GM12892 (cell line): ENCODE data around the gene PTRH1.

Source experiments
- DNase-seq: peaks from one replicate; pipeline ENCODE4 v3.0.0; 2011; ENCODE audit not compliant: insufficient read length
- FAIRE-seq: peaks from 2 replicates; lab custom pipeline; 2011; peaks lifted over from hg19 to GRCh38; lab: Jason Lieb, UNC
- POLR2A ChIP-seq: IDR thresholded peaks from 2 replicates; pipeline ENCODE4 v1.6.1; 2011; ENCODE audit warnings: low read depth, low read length, control low read depth
- POLR2AphosphoS5 ChIP-seq: IDR thresholded peaks from 2 replicates; pipeline ENCODE4 v1.6.1; 2011; ENCODE audit warnings: low read depth, low read length, control low read depth
- TAF1 ChIP-seq: IDR thresholded peaks from 2 replicates; pipeline ENCODE4 v1.6.1; 2011; ENCODE audit warnings: low read depth, mild to moderate bottlenecking, control low read depth, low read length, borderline replicate concordance

PTRH1 gene

DNA sequence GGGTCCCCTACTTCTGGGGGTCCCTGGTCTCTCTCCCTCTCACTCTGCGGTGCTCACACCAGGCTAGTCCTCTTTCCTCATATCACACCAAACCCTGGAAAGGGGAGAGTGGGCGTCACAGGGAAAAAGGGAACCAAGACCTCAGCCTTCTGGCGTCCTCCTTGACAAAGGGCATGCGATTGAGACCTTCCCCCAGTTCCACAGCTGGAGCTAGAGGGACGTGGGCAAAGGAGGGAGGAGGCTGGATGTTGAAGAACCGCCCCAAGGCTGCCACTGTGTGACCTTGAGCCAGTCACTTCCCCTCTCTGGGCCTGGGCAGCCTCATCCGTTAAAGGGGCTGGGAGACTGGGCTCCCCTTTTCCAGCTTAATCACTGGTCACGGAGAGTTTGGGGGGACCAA, 38.2 kb upstream of the PTRH1 start:
- DNase-seq (no peak), FAIRE-seq (no peak)
- no peak for TF ChIP-seq TAF1
- TF ChIP-seq POLR2AphosphoS5, result no peak

DNA sequence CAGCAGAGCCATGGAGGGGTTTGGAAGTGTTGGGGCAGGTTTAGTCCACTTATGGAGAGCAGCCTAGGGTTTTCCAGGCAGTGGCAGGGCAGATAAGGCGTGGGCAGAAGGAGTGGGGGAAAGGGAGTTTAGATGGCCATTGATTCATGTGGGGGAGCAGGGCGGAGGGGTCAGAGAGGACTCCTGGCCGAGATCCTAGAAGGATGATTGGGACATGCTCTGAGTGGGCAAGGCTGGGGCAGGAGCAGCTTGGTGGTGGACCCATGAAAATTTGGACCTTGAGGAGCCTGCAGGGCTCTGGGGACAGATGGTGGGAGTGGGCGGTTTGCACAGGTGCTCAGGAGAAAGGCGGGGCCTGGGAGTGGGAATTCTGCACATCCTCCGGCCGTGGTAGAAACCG, 37.7 kb upstream of the PTRH1 start:
- TF ChIP-seq TAF1 (no peak), POLR2A (no peak), POLR2AphosphoS5 (no peak)
- FAIRE-seq (no peak), DNase-seq (no peak)

DNA sequence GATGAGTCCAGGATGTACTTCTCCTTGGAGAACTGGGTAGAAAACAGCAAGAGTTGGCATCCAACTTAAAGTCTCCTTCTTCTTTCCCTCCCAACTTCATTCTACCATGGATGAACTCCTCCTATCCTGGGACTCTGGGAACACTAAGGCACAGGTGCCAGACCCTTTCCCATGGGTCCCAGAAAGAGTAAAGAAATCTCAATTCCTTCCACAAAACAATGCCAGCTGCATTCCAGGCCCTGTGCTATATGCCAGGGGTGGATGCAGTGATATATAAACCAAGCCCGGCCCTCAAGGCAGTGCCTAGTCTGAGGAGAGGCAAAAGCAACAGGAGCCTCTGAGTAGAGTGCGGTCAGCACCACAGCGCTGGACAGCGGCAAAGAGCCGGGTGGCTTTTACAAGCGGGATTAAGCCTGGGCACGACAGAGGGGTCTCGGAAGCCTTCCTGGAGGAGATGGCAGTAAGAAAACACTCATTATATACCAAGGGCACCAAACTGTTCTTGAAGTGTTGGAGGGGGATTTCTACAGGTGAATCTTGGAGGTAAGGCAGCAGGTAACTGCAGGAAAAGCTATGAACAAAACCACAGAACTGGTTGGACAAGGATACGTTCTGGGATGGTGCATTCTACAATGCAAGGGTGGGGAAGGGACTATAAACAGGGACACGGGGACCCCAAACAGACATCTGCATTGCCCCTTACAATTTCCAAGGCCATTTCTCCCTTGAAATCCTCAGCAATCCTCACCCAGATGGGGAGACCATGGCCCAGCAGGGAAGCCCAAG, 36.0 kb upstream of the PTRH1 start:
- FAIRE-seq (no peak), DNase-seq (no peak)
- TF ChIP-seq TAF1 (no peak), POLR2A (no peak), POLR2AphosphoS5 (no peak)

DNA sequence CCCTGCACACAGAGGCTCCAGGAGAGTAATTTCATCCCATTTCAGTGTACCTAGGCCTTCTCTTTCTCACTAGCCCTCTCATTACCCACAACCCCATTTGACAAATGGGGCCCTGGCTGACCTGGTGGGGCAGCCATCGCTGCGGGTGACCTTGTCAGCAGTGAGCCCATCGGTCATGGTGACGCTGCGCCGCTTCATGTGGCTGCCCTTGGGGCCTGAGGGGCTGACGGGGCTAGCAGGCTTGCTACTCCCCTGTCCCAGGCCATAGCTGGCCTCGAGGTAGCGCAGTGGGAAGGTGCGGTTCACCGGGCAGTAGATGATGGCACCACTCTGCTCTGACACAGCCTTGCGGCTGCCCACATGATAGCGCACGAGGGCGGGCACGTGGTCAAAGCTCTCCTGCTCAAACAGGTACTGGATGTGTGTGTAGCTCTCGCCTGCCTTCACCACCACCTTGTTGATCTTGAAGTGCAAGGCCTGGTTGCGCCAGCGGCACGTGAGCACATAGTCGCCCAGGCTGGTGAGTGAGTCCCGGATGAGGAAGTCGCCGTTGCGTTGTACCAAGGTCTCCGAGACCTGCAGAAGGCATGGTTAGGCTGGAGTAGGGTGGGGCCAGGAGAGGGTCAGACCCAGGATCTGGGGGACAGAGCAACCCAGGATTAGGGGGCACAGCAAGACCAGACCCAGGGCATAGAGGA, 33.8 kb upstream of the PTRH1 start:
- TF ChIP-seq TAF1 (no peak), POLR2AphosphoS5 (no peak)
- DNase-seq, result no peak
- no peak for FAIRE-seq

DNA sequence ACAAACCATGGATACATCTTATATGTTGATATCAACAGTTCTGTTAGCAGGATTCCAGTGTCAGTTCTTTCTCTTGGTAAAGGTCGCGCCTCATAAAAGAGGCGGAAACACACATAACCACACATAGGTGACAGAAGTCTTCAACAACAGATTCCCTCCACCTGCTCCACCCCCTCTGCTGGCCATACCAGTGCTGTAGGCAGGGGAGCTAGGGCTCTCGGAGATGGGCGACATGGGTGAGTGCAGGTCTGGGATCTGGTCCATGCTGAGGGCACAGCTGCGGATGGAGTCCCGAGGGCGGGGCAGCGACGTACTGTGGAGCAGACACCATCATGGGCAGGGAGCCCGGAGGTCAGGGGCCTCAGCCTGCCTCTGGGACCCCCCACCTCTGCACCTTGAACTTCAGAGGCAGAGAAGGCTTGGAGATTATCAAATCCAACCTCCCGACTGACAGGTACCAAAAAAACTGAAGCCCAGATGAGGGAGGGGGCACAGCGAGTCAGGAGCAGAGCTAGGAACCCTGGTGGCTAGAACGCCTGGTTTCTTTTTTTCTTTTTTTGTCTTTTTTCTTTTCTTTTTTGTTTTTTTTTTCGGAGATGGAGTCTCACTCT, 31.6 kb upstream of the PTRH1 start:
- DNase-seq (no peak), FAIRE-seq (no peak)
- TF ChIP-seq POLR2AphosphoS5 (no peak), TAF1 (no peak), POLR2A (no peak)

DNA sequence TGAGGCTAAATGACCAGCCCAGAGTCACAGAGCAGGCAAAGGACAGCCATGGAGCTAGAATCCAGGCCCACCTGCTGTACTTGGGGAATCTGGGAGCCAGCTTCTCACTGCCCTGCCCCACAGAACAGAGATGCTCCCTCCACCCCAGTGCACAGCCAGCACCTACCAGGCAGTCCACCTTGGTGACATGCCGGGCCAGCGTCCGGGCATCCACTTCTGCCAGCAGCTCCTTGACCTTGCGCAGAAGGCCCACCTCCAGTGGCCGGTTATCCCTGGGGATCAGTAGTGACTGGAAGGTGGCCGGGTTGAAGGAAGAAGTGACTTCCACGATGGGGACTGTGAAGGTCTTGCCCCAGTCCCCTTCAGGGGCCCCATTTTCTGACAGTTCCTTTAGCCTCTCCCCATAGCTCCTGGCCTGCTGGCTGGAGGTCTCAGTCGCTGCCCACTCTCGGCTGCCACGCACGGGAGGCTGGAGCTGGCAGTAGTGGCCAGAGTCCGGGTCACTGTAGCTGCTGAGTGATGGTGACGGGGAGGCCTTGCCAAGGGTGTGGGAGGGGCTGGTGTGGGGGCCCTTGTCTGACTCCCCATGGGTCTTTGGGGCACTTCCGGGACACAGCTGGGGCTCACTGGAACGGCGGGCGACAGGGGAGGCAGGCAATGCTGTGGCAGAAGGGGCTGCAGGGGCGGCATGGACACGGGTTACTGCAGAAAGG, 29.1 kb upstream of the PTRH1 start:
- DNase-seq (no peak), FAIRE-seq (no peak)
- TF ChIP-seq POLR2A (no peak), POLR2AphosphoS5 (no peak), TAF1 (no peak)

DNA sequence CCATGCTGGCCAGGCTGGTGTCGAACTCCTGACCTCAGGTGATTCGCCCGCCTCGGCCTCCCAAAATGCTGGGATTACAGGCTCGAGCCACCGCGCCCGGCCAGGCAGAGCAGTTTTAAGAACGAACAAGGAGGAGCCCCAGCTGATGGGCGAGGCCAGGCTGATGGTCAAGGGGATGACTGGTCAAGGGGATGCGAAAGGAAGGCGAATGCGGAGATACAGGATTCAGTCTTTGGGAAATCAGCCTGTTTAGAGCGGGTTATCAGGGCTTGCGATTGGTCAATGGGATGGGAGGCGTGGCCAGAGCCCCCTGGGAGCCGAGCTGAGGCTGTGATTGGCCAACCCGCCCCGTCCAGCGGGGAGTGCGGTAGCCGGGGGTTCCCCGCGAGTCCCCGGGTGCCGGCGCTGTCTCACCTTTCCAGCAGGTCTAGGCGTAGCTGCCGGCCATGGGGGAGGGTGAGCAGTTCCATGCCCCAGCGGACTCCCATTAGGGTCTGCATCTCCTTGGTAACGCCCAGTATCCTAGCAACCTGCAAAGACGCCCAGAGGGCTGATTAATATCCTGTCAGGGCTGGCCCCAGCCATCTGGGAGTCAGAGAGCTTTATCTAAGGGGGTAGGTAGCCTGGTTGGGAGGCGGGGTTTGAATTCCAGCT, 27.1 kb upstream of the PTRH1 start:
- no peak for FAIRE-seq
- DNase-seq, result no peak
- no peak for TF ChIP-seq TAF1
- TF ChIP-seq POLR2A, result no peak
- TF ChIP-seq POLR2AphosphoS5, result no peak

DNA sequence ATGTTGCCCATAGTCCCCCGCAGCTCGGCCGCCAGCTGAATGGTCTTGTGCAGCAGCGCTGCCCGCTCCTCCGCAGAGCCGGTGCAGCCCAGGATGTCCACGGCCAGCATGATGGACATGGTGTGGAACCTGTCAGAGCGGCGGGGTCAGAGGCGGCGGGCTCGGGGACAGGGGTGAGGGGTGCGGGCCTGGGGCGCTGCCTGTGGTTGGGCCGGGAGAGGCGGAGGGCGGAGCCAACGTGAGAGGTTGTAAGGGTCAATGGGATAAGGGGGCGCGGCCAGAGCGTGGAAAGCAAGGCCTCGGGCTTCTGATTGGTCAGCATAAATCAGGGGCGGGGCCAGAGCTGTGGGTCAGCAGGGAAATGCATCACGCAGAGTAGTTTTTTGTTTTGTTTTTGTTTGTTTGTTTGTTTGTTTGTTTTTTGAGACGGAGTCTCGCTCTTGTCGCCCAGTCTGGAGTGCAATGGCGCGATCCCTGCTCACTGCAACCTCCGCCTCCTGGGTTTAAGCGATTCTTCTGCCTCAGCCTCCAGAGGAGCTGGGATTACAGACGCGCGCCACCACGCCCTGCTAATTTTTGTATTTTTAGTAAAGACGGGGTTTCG, 26.5 kb upstream of the PTRH1 start:
- TF ChIP-seq TAF1 (no peak), POLR2AphosphoS5 (no peak), POLR2A (no peak)
- DNase-seq (no peak), FAIRE-seq (no peak)

DNA sequence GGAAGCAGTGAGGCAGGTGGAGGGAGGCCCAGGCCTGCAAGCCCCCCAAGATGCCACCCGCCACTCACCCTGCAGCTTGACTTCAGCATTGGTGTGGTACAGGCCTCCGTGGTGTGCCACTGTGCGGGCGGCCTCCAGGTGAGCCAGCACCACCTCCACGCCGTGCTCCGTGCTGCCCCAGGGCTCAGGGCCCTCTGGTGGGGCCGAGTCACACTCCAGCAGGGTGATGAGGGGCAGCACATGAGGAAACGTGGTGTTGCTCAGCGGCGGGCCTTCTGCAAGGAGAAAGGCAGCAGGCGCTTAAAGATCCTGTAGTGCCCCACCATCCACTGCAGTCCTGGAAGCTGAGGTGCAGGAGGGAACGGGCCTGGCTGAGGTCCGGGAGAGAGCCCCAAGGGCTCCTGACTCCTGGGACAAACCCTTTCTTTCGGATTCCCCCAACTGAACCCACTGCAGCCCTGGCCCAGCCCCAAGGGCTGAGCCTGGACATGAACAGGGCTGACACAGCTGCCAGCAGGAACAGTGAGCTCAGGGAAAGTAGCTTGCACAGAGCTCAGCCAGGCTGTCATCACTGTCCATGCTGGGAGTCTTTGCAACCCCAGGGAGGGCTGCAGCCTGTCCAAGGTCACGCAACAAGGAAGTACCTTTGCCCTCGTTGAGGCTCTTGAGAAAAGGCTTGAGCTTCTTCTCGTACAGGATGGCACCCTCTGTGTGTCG, 24.3 kb upstream of the PTRH1 start:
- DNase-seq (no peak), FAIRE-seq (no peak)
- TF ChIP-seq POLR2AphosphoS5 (no peak), TAF1 (no peak), POLR2A (no peak)

DNA sequence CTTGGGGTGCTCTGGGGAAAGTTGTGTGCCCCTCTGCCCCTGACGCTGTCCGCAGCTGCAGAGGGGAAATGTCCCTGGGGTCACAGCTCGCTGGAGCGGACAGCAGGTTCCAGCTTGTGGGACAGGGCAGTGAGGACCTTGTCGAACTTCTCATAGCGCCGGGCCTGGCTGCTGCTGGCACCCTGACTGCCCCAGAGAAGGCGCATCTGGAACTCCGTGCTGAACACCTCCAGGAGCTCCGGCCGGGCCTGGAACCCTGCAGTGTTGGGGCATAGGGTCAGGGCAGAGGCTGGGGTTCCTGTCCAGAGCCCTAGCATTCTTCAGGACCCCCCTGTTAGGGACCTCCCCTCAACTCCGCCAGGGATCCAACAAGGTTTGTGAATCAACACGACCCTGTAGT, 23.2 kb upstream of the PTRH1 start:
- DNase-seq, result no peak
- no peak for FAIRE-seq
- TF ChIP-seq POLR2A, result no peak
- TF ChIP-seq TAF1, result no peak
- TF ChIP-seq POLR2AphosphoS5, result no peak
